H4 (cell line): ENCODE data around the gene CFAP45. TPM values are rescaled to one million over a fixed set of nuclear protein-coding genes. Genes with fewer than 3 reads are reported as not detected.

Experiments
- DNase-seq: peaks from one replicate; pipeline ENCODE4 v3.0.0-alpha.2; 2015; ENCODE audit warnings: low spot score
- total RNA-seq: library from RNA; depleted of rRNA; stranded (reverse); fragments of >200 nt; shearing (Covaris generic); gene quantifications from 2 replicates; pipeline ENCODE4 v1.2.3, GENCODE V29; 2014; rRNA removed

The CFAP45 gene
- total RNA-seq, 1 experiment from 2014 or later = 0.21 TPM

DNA sequence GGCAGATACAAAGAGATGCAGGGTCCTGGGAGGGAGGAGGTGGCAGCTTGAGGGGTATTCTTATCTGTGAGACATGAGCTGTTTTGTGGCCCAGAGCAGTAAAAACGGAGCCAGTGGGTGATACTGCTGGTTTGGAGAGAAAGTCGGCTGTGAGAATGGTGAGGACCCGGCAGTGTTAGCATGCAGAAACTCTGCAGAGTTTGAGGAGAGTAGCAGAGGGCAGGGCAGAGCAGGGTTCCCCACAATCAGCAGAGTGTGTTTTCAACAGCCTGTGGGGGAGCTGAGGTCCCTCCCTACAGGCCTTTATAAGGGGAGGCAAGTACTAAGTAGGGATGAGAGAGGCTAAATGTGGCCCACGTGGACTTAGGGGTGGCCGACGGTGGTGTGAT is 72.9 kb downstream of the CFAP45 start:
- no peak for DNase-seq

DNA sequence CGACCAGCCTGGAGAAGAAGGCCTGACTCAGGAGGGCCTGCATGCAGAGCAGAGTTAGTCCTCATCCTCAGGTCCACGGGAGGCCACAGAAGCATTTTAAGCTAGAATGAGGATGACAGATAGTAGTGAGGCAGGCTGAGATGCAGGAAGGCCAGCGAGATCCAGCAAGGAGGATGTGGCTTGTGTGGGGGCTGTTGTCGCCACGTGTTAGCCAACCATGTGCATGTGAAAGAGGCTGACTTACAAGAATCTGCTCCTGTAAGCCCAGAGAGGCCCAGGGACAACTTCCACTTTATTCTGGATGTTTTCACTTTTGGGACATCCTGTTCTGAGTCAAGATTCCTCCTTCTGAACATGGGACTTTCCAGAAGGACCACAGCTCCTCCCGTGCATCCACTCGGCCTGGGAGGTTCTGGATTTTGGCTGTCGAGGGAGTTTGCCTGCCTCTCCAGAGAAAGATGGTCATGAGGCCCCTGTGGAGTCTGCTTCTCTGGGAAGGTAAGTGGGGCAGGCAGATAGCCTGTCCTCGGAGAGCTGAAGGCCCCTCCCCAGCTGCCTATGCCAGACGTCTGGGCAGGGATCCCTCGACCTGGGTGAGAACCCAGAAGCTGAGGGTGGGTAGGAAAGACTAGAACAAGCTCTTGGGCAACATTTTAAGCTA is 73.4 kb downstream of the CFAP45 start, which contains the start of gene SLAMF8:
Gene SLAMF8, plus strand, starts transcription at position 433 of the 661 bp plus-strand sequence. Its CDS starts 26 bp downstream, at position 459.
- no peak for DNase-seq

DNA sequence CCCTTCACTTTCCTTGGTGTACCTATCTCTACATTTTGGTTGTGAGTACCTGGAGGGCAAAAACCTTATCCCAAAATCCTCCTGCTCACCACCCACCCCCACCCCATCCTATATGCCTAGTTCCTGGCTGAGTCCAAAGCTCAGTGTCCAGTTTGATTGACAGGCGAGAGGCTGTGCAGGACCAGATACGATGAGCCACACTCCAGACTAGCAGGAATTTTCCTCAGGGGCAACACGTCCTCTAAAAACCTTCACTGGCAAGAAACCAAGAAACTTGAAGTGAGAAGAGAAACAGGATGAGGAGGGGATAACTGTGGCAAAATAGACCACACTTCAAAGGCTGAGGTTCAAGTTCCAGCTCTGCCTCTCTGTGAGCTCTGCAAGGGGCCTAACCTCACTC is 74.4 kb downstream of the CFAP45 start:
- DNase-seq = no peak

DNA sequence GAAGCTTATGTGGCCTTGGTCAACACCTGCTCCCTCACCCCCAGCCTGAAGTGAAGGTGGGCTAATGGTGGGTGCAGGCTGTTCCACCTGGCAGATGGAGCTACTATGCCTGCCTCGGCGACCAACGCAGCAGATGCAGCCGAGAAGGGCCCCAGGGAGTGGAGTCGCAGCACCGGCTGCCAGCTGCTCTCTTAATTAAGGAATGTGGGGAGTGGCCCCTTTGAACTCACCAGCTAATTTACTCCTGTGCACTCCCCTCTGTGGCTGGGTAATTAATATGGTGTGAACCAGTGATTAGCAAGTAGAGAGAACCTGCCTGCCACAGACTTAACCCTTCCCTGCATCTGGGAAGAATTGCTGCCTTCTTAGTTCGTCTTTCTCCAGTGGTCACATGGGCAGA is 76.6 kb downstream of the CFAP45 start:
- no peak for DNase-seq

Other genes with a start within 250 kb of the CFAP45 start
- gene CRP, start 185.6 kb downstream of the CFAP45 start, total RNA-seq = not detected in 2 replicates
- 11.0 and 14.8 TPM in 2 replicates for gene DUSP23, start 119.2 kb downstream of the CFAP45 start, total RNA-seq
- gene FCRL6, start 97.8 kb downstream of the CFAP45 start, total RNA-seq = not detected in 2 replicates
- 0.17 TPM in 1 of 2 replicates, not detected in the other for gene SLAMF8, start 73.3 kb downstream of the CFAP45 start, total RNA-seq
- 0.14 TPM in 1 of 2 replicates, not detected in the other for gene VSIG8, start 37.5 kb downstream of the CFAP45 start, total RNA-seq
- gene TAGLN2, start 25.3 kb upstream of the CFAP45 start, total RNA-seq = 444 and 497 TPM in 2 replicates
- 0.47 and 0.52 TPM in 2 replicates for gene IGSF9, start 45.4 kb upstream of the CFAP45 start, total RNA-seq
- gene SLAMF9, start 54.1 kb upstream of the CFAP45 start, total RNA-seq = 2.2 TPM in 1 of 2 replicates, not detected in the other
- 6.0 and 6.3 TPM in 2 replicates for gene PIGM, start 131.8 kb upstream of the CFAP45 start, total RNA-seq
- gene KCNJ10, start 170.0 kb upstream of the CFAP45 start, total RNA-seq = not detected in 2 replicates
- gene KCNJ9, start 181.4 kb upstream of the CFAP45 start, total RNA-seq = not detected in 2 replicates
- gene IGSF8, start 198.5 kb upstream of the CFAP45 start, total RNA-seq = 13.7 and 20.7 TPM in 2 replicates
- 0.10 TPM in 1 of 2 replicates, not detected in the other for gene ATP1A2, start 215.6 kb upstream of the CFAP45 start, total RNA-seq